ENCODE data around the gene FNBP1L. TPM values are rescaled to one million over a fixed set of nuclear protein-coding genes. Genes with fewer than 3 reads are reported as not detected.

FNBP1L gene
- total and polyA plus RNA-seq, 10 of the 15 experiments (the other 5 are each of a cell fraction or from before 2014, with no cell fraction given), result 0.02 to 0.12 (median 0.07) TPM; not detected in 4

GRCh38 chr1:93483606-93484005, 35.7 kb downstream of the FNBP1L start (continued):
- TF ChIP-seq RAD21 (IDR thresholded peaks at IDR 0.05; ENCODE audit: insufficient read depth, low read depth, low read length) (no peak), ETV6 (conservative IDR thresholded peaks at IDR 0.05 in 1 of 2, IDR thresholded peaks at IDR 0.05 in 1 of 2; ENCODE audit: borderline replicate concordance in 1 of 2, low read depth in 1 of 2) (no peak), ELK1 (IDR thresholded peaks at IDR 0.05; ENCODE audit: low read depth, low read length) (no peak), TCF12 (IDR thresholded peaks at IDR 0.05; ENCODE audit: low read depth, low read length) (no peak), BACH1 (IDR thresholded peaks at IDR 0.05; ENCODE audit: borderline replicate concordance) (no peak)

- Histone ChIP-seq H3K27me3 (replicated peaks in 1 of 2; ENCODE audit: control insufficient read depth in 2 of 2, insufficient read depth in 2 of 2, low read length in 1 of 2) (peaks cover 0 to 2% of the 10 kb centered on the region in 2 experiments; a peak in 1 of 4 replicates), H2AFZ (ENCODE audit: control insufficient read depth, low read depth, low read length) (no peak overlapping the region), H3K9me3 (replicated peaks; ENCODE audit: control insufficient read depth, insufficient read depth, low read length) (no peaks in the 10 kb centered on the region), H4K20me1 (ENCODE audit: control insufficient read depth, insufficient read depth) (no peaks in the 10 kb centered on the region), H3K9ac (ENCODE audit: control insufficient read depth, insufficient read depth, low read length) (no peak overlapping the region), H3K4me2 (ENCODE audit: control insufficient read depth, insufficient read depth) (no peak overlapping the region), H3K4me3 (no peak overlapping the region), H3K79me2 (ENCODE audit: control insufficient read depth, insufficient read depth, low read length) (no peaks in the 10 kb centered on the region), H3K27ac (ENCODE audit: control insufficient read depth, insufficient read depth) (no peak overlapping the region), H3K36me3 (ENCODE audit: control insufficient read depth in 2 of 2, insufficient read depth in 2 of 2, low read length in 1 of 2) (no peaks in the 10 kb centered on the region), H3K4me1 (ENCODE audit: control insufficient read depth, insufficient read depth, low read length) (no peaks in the 10 kb centered on the region)
- SMC1A ChIA-PET (ENCODE audit: uncharacterized antibody, unreplicated experiment), result no interaction called here
- POLR2A ChIA-PET, result interaction anchor here (0.6 kb wide), 1 partner anchor 92 kb away, joined by 3 read pairs; no protein-coding TSS in a partner anchor
- in situ Hi-C loops (cut with MboI) (no loop called here), intact Hi-C loops (cut with micrococcal nuclease; ENCODE audit: unreplicated experiment) (no loop called here)
- DNase-seq (ENCODE audit: low read depth, low spot score), result no peak
- no peak for ATAC-seq
- RAD21 ChIA-PET (ENCODE audit: unreplicated experiment), result interaction anchor here (1.2 kb wide), 1 partner anchor 184 kb away, joined by 3 read pairs; no protein-coding TSS in a partner anchor
- no TSS peak for BruUV-seq (replicated peaks)
- no peak for FAIRE-seq
- CTCF ChIA-PET, result interaction anchor here (1.1 kb wide), 1 partner anchor 11 kb away, joined by 3 read pairs; no protein-coding TSS in a partner anchor
- 17% methylated on average over 2 of the region's 2 CpGs for WGBS (ENCODE audit: insufficient coverage, insufficient replicate concordance, low lambda C conversion rate, missing lambda C conversion rate)
- TF ChIP-seq RELA (IDR thresholded peaks at IDR 0.05; ENCODE audit: borderline replicate concordance, partially characterized antibody) (no peak), PKNOX1 (IDR thresholded peaks at IDR 0.05) (no peak), SREBF2 (IDR thresholded peaks at IDR 0.05; ENCODE audit: low read length) (0 out of 2 replicates have a peak, but pooled peaks have one; percentile 31), IRF3 (IDR thresholded peaks at IDR 0.05) (no peak)
Measured at GRCh38 chr1:93488207-93488606, 40.3 kb downstream of the FNBP1L start.

Measured in GM12878 (cell line).